H1 (cell line): ENCODE results near the gene DDX41. TPM values are rescaled to one million over a fixed set of nuclear protein-coding genes. Genes with fewer than 3 reads are reported as not detected.

Experiments
- CTCF ChIA-PET: fragments of 300-600 bp; sonication (Branson Sonifier 250); formaldehyde crosslinking; loops from one replicate; lab custom pipeline; 2021; ENCODE audit not compliant: partially characterized antibody; lab: Charles Lee
- POLR2A ChIA-PET: fragments of 300-600 bp; sonication (Branson Sonifier 250); formaldehyde crosslinking; loops from one replicate; lab custom pipeline; 2021; ENCODE audit warnings: inconsistent platforms; ENCODE audit not compliant: partially characterized antibody; lab: Charles Lee
- DNase-seq, 2 experiments: peaks; one replicate each; pipeline versions ENCODE4 v3.0.0 to v3.0.0-alpha.2; 2010 to 2022; ENCODE audit warnings: low spot score in 2 of 2, low read depth in 1 of 2, mixed read lengths in 1 of 2
- FAIRE-seq: peaks from 2 replicates; lab custom pipeline; 2011; peaks lifted over from hg19 to GRCh38; lab: Jason Lieb, UNC
- H2AFZ ChIP-seq: 2 replicates; pipeline ENCODE4 v1.8.1; 2012; ENCODE audit warnings: low read length, inconsistent platforms
- H2AK5ac ChIP-seq: 2 replicates; pipeline ENCODE4 v1.6.1; 2013; ENCODE audit warnings: low read depth, low read length
- H2BK120ac ChIP-seq: replicated peaks from 2 replicates; pipeline ENCODE3; 2013; ENCODE audit warnings: low read depth, low read length, inconsistent platforms
- H2BK12ac ChIP-seq: 2 replicates; pipeline ENCODE4 v1.6.1; 2013; ENCODE audit warnings: low read depth, low read length
- H2BK15ac ChIP-seq: 2 replicates; pipeline ENCODE4 v1.6.1; 2013; ENCODE audit warnings: low read length
- H2BK20ac ChIP-seq: 2 replicates; pipeline ENCODE4 v1.6.1; 2013; ENCODE audit warnings: low read length
- H2BK5ac ChIP-seq: 2 replicates; pipeline ENCODE4 v1.6.1; 2013; ENCODE audit warnings: low read depth, low read length
- H3K14ac ChIP-seq: 2 replicates; pipeline ENCODE4 v1.6.1; 2013; ENCODE audit warnings: inconsistent platforms; ENCODE audit not compliant: insufficient read length
- H3K18ac ChIP-seq: 2 replicates; pipeline ENCODE4 v1.6.1; 2013; ENCODE audit warnings: low read length; ENCODE audit errors: extremely low read depth
- H3K23ac ChIP-seq: 2 replicates; pipeline ENCODE4 v1.6.1; 2013; ENCODE audit warnings: inconsistent platforms; ENCODE audit not compliant: insufficient read length
- H3K23me2 ChIP-seq: 2 replicates; pipeline ENCODE4 v1.6.1; 2013; ENCODE audit warnings: low read depth, low read length
- H3K27ac ChIP-seq: 2 replicates; pipeline ENCODE4 v1.6.1; 2011; ENCODE audit warnings: low read depth, low read length, inconsistent platforms
- H3K27me3 ChIP-seq, 4 experiments: replicated peaks in 1 of 4; 1 replicate in 1 of 4; 2 replicates in 3 of 4; pipeline versions ENCODE4 v1.6.1 to v1.8.1; 2011 to 2013; ENCODE audit warnings: low read length in 3 of 4, mild to moderate bottlenecking in 3 of 4, inconsistent platforms in 2 of 4, mixed read lengths in 2 of 4, moderate library complexity in 1 of 4; ENCODE audit not compliant: control insufficient read depth in 3 of 4, insufficient read depth in 3 of 4; ENCODE audit errors: extremely low read depth in 1 of 4
- H3K36me3 ChIP-seq, 4 experiments: 2 replicates each; pipeline versions ENCODE4 v1.6.1 to v1.8.1; 2011 to 2013; ENCODE audit warnings: mild to moderate bottlenecking in 4 of 4, low read length in 3 of 4, moderate library complexity in 2 of 4, control low read depth in 1 of 4, inconsistent platforms in 1 of 4; ENCODE audit not compliant: insufficient read depth in 4 of 4, control insufficient read depth in 2 of 4
- H3K4ac ChIP-seq: replicated peaks from 2 replicates; pipeline ENCODE3; 2013; ENCODE audit warnings: low read length, low read depth, mixed read lengths, inconsistent platforms; ENCODE audit not compliant: insufficient read length
- H3K4me1 ChIP-seq, 4 experiments: replicated peaks in 1 of 4; 1 replicate in 1 of 4; 2 replicates in 3 of 4; pipeline versions ENCODE4 v1.6.1 to v1.8.1; 2011 to 2013; ENCODE audit warnings: low read length in 3 of 4, inconsistent platforms in 2 of 4, mixed read lengths in 1 of 4; ENCODE audit not compliant: insufficient read depth in 4 of 4, control insufficient read depth in 3 of 4
- H3K4me2 ChIP-seq, 2 experiments: 2 replicates each; pipeline versions ENCODE4 v1.6.1 to v1.8.1; 2011 to 2013; ENCODE audit warnings: low read depth in 2 of 2, low read length in 2 of 2, control low read depth in 1 of 2, inconsistent platforms in 1 of 2, mild to moderate bottlenecking in 1 of 2; ENCODE audit not compliant: insufficient read depth in 1 of 2
- H3K4me3 ChIP-seq, 4 experiments: fragments of 200-600, 300-600 bp in 1 of 4; sonication (generic), shearing (Covaris generic), sonication (Bioruptor Twin) in 1 of 4; 2 replicates each; pipeline versions ENCODE4 v1.5.1 to v1.8.1; 2011 to 2016; ENCODE audit warnings: low read length in 4 of 4, low read depth in 3 of 4, control low read depth in 2 of 4, inconsistent platforms in 2 of 4, mild to moderate bottlenecking in 2 of 4, mixed read lengths in 1 of 4, moderate library complexity in 1 of 4; ENCODE audit not compliant: insufficient read depth in 2 of 4; ENCODE audit errors: extremely low read depth in 1 of 4
- H3K56ac ChIP-seq: replicated peaks from 2 replicates; pipeline ENCODE3; 2013; ENCODE audit warnings: low read depth, mild to moderate bottlenecking, mixed read lengths, low read length, inconsistent platforms; ENCODE audit not compliant: insufficient read length
- H3K79me1 ChIP-seq: 2 replicates; pipeline ENCODE4 v1.6.1; 2013; ENCODE audit warnings: low read depth, low read length, control low read depth
- H3K79me2 ChIP-seq, 2 experiments: 2 replicates each; pipeline versions ENCODE4 v1.6.1 to v1.8.1; 2012 to 2013; ENCODE audit warnings: low read length in 2 of 2, mild to moderate bottlenecking in 2 of 2, inconsistent platforms in 1 of 2; ENCODE audit not compliant: insufficient read depth in 2 of 2, control insufficient read depth in 1 of 2
- H3K9ac ChIP-seq, 4 experiments: replicated peaks in 1 of 4; 1 replicate in 1 of 4; 2 replicates in 3 of 4; pipeline versions ENCODE4 v1.6.1 to v1.8.1; 2011 to 2013; ENCODE audit warnings: low read depth in 3 of 4, low read length in 3 of 4, control low read depth in 2 of 4, mild to moderate bottlenecking in 2 of 4, moderate library complexity in 2 of 4, inconsistent platforms in 1 of 4; ENCODE audit errors: extremely low read depth in 1 of 4
- H3K9me3 ChIP-seq, 2 experiments: 2 replicates each; pipeline versions ENCODE4 v1.6.1 to v1.8.1; 2012 to 2013; ENCODE audit warnings: mild to moderate bottlenecking in 2 of 2, moderate library complexity in 2 of 2, control low read depth in 1 of 2, inconsistent platforms in 1 of 2, low read depth in 1 of 2, low read length in 1 of 2, mixed read lengths in 1 of 2; ENCODE audit not compliant: insufficient read depth in 2 of 2
- H4K20me1 ChIP-seq, 2 experiments: replicated peaks in 1 of 2; 2 replicates each; pipeline versions ENCODE3 to v1.8.1; 2011 to 2013; ENCODE audit warnings: inconsistent platforms in 2 of 2, low read length in 2 of 2, mild to moderate bottlenecking in 1 of 2; ENCODE audit not compliant: insufficient read depth in 2 of 2, control insufficient read depth in 1 of 2
- H4K5ac ChIP-seq: 2 replicates; pipeline ENCODE4 v1.6.1; 2013; ENCODE audit warnings: low read length, low read depth, mixed read lengths, inconsistent platforms; ENCODE audit not compliant: insufficient read length
- H4K8ac ChIP-seq: 2 replicates; pipeline ENCODE4 v1.8.0; 2013; ENCODE audit warnings: mild to moderate bottlenecking, moderate library complexity, low read length, inconsistent platforms; ENCODE audit not compliant: insufficient read depth; ENCODE audit errors: extremely low read depth
- H4K91ac ChIP-seq: replicated peaks from 2 replicates; pipeline ENCODE3; 2013; ENCODE audit warnings: low read length, mixed read lengths, inconsistent platforms; ENCODE audit not compliant: insufficient read length
- ATF2 ChIP-seq: IDR thresholded peaks from 2 replicates; pipeline ENCODE4 v1.6.1; 2012; ENCODE audit warnings: low read length, inconsistent platforms
- BRCA1 ChIP-seq: IDR thresholded peaks from 2 replicates; pipeline ENCODE4 v1.6.1; 2012; ENCODE audit warnings: low read depth, low read length, improper control_type of control experiment
- CEBPB ChIP-seq: IDR thresholded peaks from 2 replicates; pipeline ENCODE4 v1.6.1; 2012; ENCODE audit warnings: low read depth, low read length
- JUN ChIP-seq: IDR thresholded peaks from 2 replicates; pipeline ENCODE4 v1.6.1; 2011; ENCODE audit warnings: low read depth, mild to moderate bottlenecking, improper control_type of control experiment, low read length
- POLR2A ChIP-seq, 2 experiments: IDR thresholded peaks; 1 replicate in 1 of 2; 2 replicates in 1 of 2; pipeline ENCODE4 v1.6.1; 2011; ENCODE audit warnings: low read depth in 2 of 2, low read length in 2 of 2, mild to moderate bottlenecking in 2 of 2; ENCODE audit errors: control extremely low read depth in 1 of 2
- SIRT6 ChIP-seq: IDR thresholded peaks from one replicate; pipeline ENCODE4 v1.7.1; 2012; ENCODE audit warnings: low read length, inconsistent platforms
- TBP ChIP-seq: IDR thresholded peaks from 2 replicates; pipeline ENCODE4 v1.6.1; 2011; ENCODE audit warnings: low read depth, low read length, improper control_type of control experiment
- YY1 ChIP-seq: IDR thresholded peaks from 2 replicates; pipeline ENCODE4 v1.6.1; 2011; ENCODE audit warnings: low read depth, mild to moderate bottlenecking, low read length
- WGBS, 2 experiments: shearing (Covaris generic) in 1 of 2; methylation state at CpG; one replicate each; pipeline versions ENCODE4 v1.1.6 to v1.1.7; 2013 to 2015; ENCODE audit warnings: low lambda C conversion rate in 2 of 2, mixed read lengths in 2 of 2, inconsistent platforms in 1 of 2, low coverage in 1 of 2, missing lambda C conversion rate in 1 of 2; ENCODE audit not compliant: insufficient replicate concordance in 2 of 2, insufficient coverage in 1 of 2, insufficient read length in 1 of 2; ENCODE audit errors: extremely low coverage in 1 of 2, missing lambda C conversion rate in 1 of 2; 5-methylcytosine and 5-hydroxymethylcytosine counted together
- polyA plus RNA-seq, 7 experiments: library from polyadenylated mRNA; depleted of rRNA in 3 of 7; stranded (reverse) in 5 of 7; unstranded in 2 of 7; fragments of >200 nt in 5 of 7; fragments of 200-250 nt in 2 of 7; gene quantifications; 1 replicate in 5 of 7; 2 replicates in 1 of 7; 4 replicates in 1 of 7; pipeline versions ENCODE4 v1.2.1 to v1.2.3, GENCODE V29; 2011 to 2013; ENCODE audit warnings: missing spikeins in 2 of 7, mixed read lengths in 2 of 7
- total RNA-seq: library from RNA; stranded (reverse); fragmentation: NEBNext Ultra II Directional; extraction: Animal tissue kit (Norgen Biotek cat#: 25700); gene quantifications from 2 replicates; pipeline ENCODE4 v1.2.1, GENCODE V29; 2021

Gene DDX41
- total and polyA plus RNA-seq, 2 of the 8 experiments (the other 6 are each of a cell fraction or from before 2014, with no cell fraction given) = 102 to 135 TPM

DNA sequence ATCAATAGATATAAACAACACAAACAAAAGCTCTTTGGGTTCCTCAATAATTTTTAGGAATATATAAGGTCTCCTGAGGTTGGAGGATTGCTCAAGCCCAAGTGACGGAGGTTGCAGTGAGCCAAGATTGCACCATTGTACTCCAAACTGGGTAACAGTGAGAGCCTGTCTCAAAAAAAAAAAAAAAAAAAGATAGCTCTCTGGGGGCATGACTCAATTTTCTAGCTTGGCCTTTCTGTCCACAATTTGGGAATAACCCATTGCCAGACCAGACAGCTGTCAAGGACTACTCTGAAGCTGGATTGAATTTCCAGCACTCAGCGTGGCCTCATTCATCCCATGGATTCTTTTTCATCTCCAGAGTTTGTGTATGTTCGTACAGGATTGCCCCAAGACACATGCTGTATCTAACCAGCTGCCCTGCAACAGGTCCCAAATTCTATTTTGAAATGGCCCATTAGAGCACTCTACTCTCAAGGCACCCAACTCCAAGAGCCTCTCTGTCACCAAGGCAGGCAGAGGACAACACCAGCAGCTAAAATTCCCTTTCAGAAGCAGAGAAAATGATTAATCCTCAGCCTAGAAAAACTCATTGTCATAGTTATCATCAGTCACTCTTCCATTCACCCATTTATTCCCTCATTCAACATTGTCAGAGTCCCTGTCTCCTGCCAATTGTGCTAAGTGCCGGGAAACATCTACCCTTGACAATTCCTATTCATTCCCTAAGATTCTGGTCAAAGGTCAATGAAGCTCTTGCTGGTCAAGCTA, 28.9 kb upstream of the DDX41 start:
- peaks cover 9 to 27% of the 10 kb centered on the region in 2 experiments for H4K20me1 ChIP-seq
- no peak overlapping the region for H3K4me2 ChIP-seq

More for the DNA sequence above, 28.9 kb upstream of the DDX41 start:
- Histone ChIP-seq H3K36me3 (peaks cover 0 to 13% (median 0%) of the 10 kb centered on the region in 4 experiments; a peak in 2 of 8 replicates), H4K5ac (no peak overlapping the region), H4K91ac (no peak overlapping the region), H2BK5ac (no peak overlapping the region), H3K14ac (no peak overlapping the region), H3K4me3 (no peak overlapping the region), H3K18ac (no peak overlapping the region), H3K27me3 (no peaks in the 10 kb centered on the region), H3K56ac (no peak overlapping the region), H2AK5ac (no peak overlapping the region), H2BK120ac (no peak overlapping the region), H2BK20ac (no peak overlapping the region), H3K27ac (no peak overlapping the region), H3K9me3 (no peaks in the 10 kb centered on the region), H2AFZ (no peak overlapping the region), H3K23ac (no peak overlapping the region), H3K4ac (no peak overlapping the region), H3K79me2 (peaks cover 0 to 87% of the 10 kb centered on the region in 2 experiments), H3K4me1 (no peaks in the 10 kb centered on the region), H3K79me1 (peaks cover 11% of the 10 kb centered on the region), H3K23me2 (no peaks in the 10 kb centered on the region), H2BK15ac (no peak overlapping the region), H4K8ac (no peak overlapping the region), H2BK12ac (no peak overlapping the region), H3K9ac (no peak overlapping the region)
- ChIA-PET POLR2A (interaction anchor here (0.7 to 3.4 kb wide), 6 partner anchors 8 to 66 kb away, joined by 3 to 11 read pairs (median 4); partner anchors contain the start of gene DDX41), CTCF (interaction anchor here (0.6 to 2.4 kb wide), 10 partner anchors 9 to 803 kb away, joined by 3 to 14 read pairs (median 4); no protein-coding TSS in a partner anchor)
- TF ChIP-seq SIRT6 = no peak
- peak; percentile 53; the same call in 1 of the 2 replicates for TF ChIP-seq CEBPB
- TF ChIP-seq BRCA1 = no peak
- TF ChIP-seq ATF2 = no peak
- no peak for TF ChIP-seq POLR2A (IDR thresholded peaks at IDR 0.05; ENCODE audit: control extremely low read depth in 1 of 2, low read depth in 2 of 2, low read length in 2 of 2)
- no peak for TF ChIP-seq TBP
- TF ChIP-seq YY1 = no peak
- no peak for TF ChIP-seq JUN
- DNase-seq (no peak), FAIRE-seq (no peak)
- 94% methylated on average over 4 of the region's 4 CpGs; no CpG with 5 or more reads in 1 of the 2 experiments for WGBS, 2 experiments
